Esophagus squamous epithelium (tissue), 4 donors: ENCODE data around the gene FBXO31.

Source experiments
- POLR2A ChIP-seq, 4 donors: fragments of 450-650 bp; IDR thresholded peaks; one replicate each; pipeline ENCODE4 v1.6.1; 2017; ENCODE audit warnings: antibody characterized with exemption in 4 of 4, mild to moderate bottlenecking in 4 of 4, moderate library complexity in 3 of 4
- TF ChIP-seq, protein P1 (sequence below), 6 experiments: fragments of 450-650 bp in 4 of 6; fragments of 200-600 bp in 2 of 6; sonication (generic) in 2 of 6; IDR thresholded peaks; one replicate each; pipeline ENCODE4 v1.5.1; 2016 to 2019; ENCODE audit warnings: antibody characterized with exemption in 6 of 6, mild to moderate bottlenecking in 4 of 6, moderate library complexity in 4 of 6

GRCh38 chr16:87406495-87407088 lies 23.0 kb upstream of the FBXO31 start:
- no peak for TF ChIP-seq POLR2A (IDR thresholded peaks at IDR 0.05)
- TF ChIP-seq, protein P1, sequence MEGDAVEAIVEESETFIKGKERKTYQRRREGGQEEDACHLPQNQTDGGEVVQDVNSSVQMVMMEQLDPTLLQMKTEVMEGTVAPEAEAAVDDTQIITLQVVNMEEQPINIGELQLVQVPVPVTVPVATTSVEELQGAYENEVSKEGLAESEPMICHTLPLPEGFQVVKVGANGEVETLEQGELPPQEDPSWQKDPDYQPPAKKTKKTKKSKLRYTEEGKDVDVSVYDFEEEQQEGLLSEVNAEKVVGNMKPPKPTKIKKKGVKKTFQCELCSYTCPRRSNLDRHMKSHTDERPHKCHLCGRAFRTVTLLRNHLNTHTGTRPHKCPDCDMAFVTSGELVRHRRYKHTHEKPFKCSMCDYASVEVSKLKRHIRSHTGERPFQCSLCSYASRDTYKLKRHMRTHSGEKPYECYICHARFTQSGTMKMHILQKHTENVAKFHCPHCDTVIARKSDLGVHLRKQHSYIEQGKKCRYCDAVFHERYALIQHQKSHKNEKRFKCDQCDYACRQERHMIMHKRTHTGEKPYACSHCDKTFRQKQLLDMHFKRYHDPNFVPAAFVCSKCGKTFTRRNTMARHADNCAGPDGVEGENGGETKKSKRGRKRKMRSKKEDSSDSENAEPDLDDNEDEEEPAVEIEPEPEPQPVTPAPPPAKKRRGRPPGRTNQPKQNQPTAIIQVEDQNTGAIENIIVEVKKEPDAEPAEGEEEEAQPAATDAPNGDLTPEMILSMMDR (IDR thresholded peaks at IDR 0.05), result no peak
